Tibial artery (tissue), 4 donors: Measurements from ENCODE around the gene SH3BGRL2.
"Not testable (repeated sequence)": the region's sequence is repeated elsewhere in the genome, so short reads cannot be mapped to it uniquely, and the experiment has no call there.

Experiments used
- DNase-seq, 2 donors: peaks; one replicate each; pipeline ENCODE4 v3.0.0-alpha.2; 2019
- H3K27ac ChIP-seq, 2 donors: fragments of 200-600 bp; sonication (generic) in 1 of 2; 1 replicate in 1 of 2; 2 replicates in 1 of 2; pipeline ENCODE4 v1.5.1; 2018 to 2019; ENCODE audit warnings: mild to moderate bottlenecking in 1 of 2
- H3K27me3 ChIP-seq, 2 donors: fragments of 200-600 bp; sonication (generic) in 1 of 2; one replicate each; pipeline versions ENCODE4 v1.5.1 to v1.6.0; 2016 to 2019
- H3K36me3 ChIP-seq, 3 donors: fragments of 200-600 bp; sonication (generic) in 2 of 3; one replicate each; pipeline ENCODE4 v1.5.1; 2016 to 2019; ENCODE audit warnings: mild to moderate bottlenecking in 2 of 3
- H3K4me1 ChIP-seq, 4 donors: fragments of 200-600 bp; sonication (generic) in 2 of 4; 1 replicate in 3 of 4; 2 replicates in 1 of 4; pipeline ENCODE4 v1.5.1; 2016 to 2019
- H3K4me3 ChIP-seq, 2 donors: fragments of 200-600 bp; sonication (generic) in 1 of 2; 1 replicate in 1 of 2; 2 replicates in 1 of 2; pipeline ENCODE4 v1.5.1; 2018 to 2019; ENCODE audit warnings: mild to moderate bottlenecking in 2 of 2
- H3K9me3 ChIP-seq, 3 donors: fragments of 200-600 bp; sonication (generic) in 1 of 3; one replicate each; pipeline ENCODE4 v1.5.1; 2016 to 2019
- CTCF ChIP-seq, 2 experiments: fragments of 200-600 bp in 1 of 2; fragments of 450-650 bp in 1 of 2; IDR thresholded peaks; one replicate each; pipeline ENCODE4 v1.5.1; 2017 to 2019; ENCODE audit warnings: antibody characterized with exemption in 2 of 2, mild to moderate bottlenecking in 1 of 2, moderate library complexity in 1 of 2
- intact Hi-C: fragments of 100-400 bp; cut with DNase I; formaldehyde crosslinking; loops from one replicate; pipeline ENCODE4 v1.15.0; 2023; ENCODE audit warnings: low total_unique reads

Gene SH3BGRL2

GRCh38 chr6:79649016-79649415 lies 17.9 kb downstream of the SH3BGRL2 start:
- TF ChIP-seq CTCF (IDR thresholded peaks at IDR 0.05): no peak
- DNase-seq: no peak
- no peaks in the 10 kb centered on the region for H3K9me3 ChIP-seq
- no peaks in the 10 kb centered on the region for H3K36me3 ChIP-seq
- H3K27ac ChIP-seq: no peak overlapping the region
- no peaks in the 10 kb centered on the region for H3K4me1 ChIP-seq
- H3K4me3 ChIP-seq: no peak overlapping the region
- no peaks in the 10 kb centered on the region for H3K27me3 ChIP-seq
- intact Hi-C loops: no loop called here

- H3K27ac ChIP-seq: no peak overlapping the region
- no peak overlapping the region for H3K4me3 ChIP-seq
- H3K9me3 ChIP-seq: no peaks in the 10 kb centered on the region
- no peak for TF ChIP-seq CTCF (IDR thresholded peaks at IDR 0.05)
- H3K4me1 ChIP-seq: no peaks in the 10 kb centered on the region
- no peaks in the 10 kb centered on the region for H3K27me3 ChIP-seq
- H3K36me3 ChIP-seq: no peaks in the 10 kb centered on the region
- intact Hi-C loops: no loop called here
- no peak for DNase-seq
Measured at GRCh38 chr6:79650950-79651349, 19.8 kb downstream of the SH3BGRL2 start.

GRCh38 chr6:79656134-79656533 lies 25.0 kb downstream of the SH3BGRL2 start:
- Histone ChIP-seq H3K9me3 (no peaks in the 10 kb centered on the region), H3K36me3 (no peaks in the 10 kb centered on the region), H3K27me3 (no peaks in the 10 kb centered on the region), H3K4me1 (no peaks in the 10 kb centered on the region), H3K27ac (no peak overlapping the region), H3K4me3 (no peak overlapping the region)
- intact Hi-C loops: no loop called here
- no peak for TF ChIP-seq CTCF (IDR thresholded peaks at IDR 0.05)
- DNase-seq: no peak

- Histone ChIP-seq H3K27me3 (no peaks in the 10 kb centered on the region), H3K27ac (no peak overlapping the region), H3K36me3 (no peaks in the 10 kb centered on the region), H3K4me1 (no peaks in the 10 kb centered on the region), H3K9me3 (no peaks in the 10 kb centered on the region), H3K4me3 (no peak overlapping the region)
- no peak for DNase-seq
- no peak for TF ChIP-seq CTCF (IDR thresholded peaks at IDR 0.05)
- intact Hi-C loops: no loop called here
Measured at GRCh38 chr6:79657238-79657637, 26.1 kb downstream of the SH3BGRL2 start.

- DNase-seq, H3K27ac ChIP-seq, H3K27me3 ChIP-seq, H3K4me1 ChIP-seq, intact Hi-C loops, H3K36me3 ChIP-seq, H3K4me3 ChIP-seq, H3K9me3 ChIP-seq: not testable (repeated sequence)
Measured at GRCh38 chr6:79663655-79664054, 32.5 kb downstream of the SH3BGRL2 start.

GRCh38 chr6:79665725-79666551 lies 34.8 kb downstream of the SH3BGRL2 start:
- Histone ChIP-seq H3K9me3 (no peaks in the 10 kb centered on the region), H3K4me3 (no peak overlapping the region), H3K27me3 (no peaks in the 10 kb centered on the region), H3K27ac (no peak overlapping the region), H3K4me1 (no peaks in the 10 kb centered on the region), H3K36me3 (no peaks in the 10 kb centered on the region)
- DNase-seq: no peak
- TF ChIP-seq CTCF (IDR thresholded peaks at IDR 0.05): no peak
- intact Hi-C loops: no loop called here
